Activated naive CD4-positive, alpha-beta T cell treated with anti-CD3 and anti-CD28 coated beads, Interleukin-2, amount 50 U/mL, for 72 hours (primary cell): ENCODE results near the gene EXOC6B. TPM values are rescaled to one million over a fixed set of nuclear protein-coding genes. Genes with fewer than 3 reads are reported as not detected.
A peak's percentile ranks its signal among the peaks of the same experiment; 100 is the strongest.
"Not testable (repeated sequence)": the region's sequence is repeated elsewhere in the genome, so short reads cannot be mapped to it uniquely, and the experiment has no call there.

Source experiments
- ATAC-seq, 2 donors: fragments of 150-1000 bp; cut with Tn5 transposase; 2 replicates each; pipeline ENCODE4 v1.10.0; 2021; ENCODE audit warnings: mild to moderate bottlenecking in 2 of 2, moderate library complexity in 2 of 2
- DNase-seq, 2 donors: peaks; one replicate each; pipeline ENCODE4 v3.0.0; 2021 to 2022; ENCODE audit warnings: low spot score in 2 of 2
- H3K27ac Mint-ChIP-seq, 2 donors: one replicate each; pipeline ENCODE4 v1.8.0; 2022; ENCODE audit warnings: mild to moderate bottlenecking in 2 of 2, mixed read lengths in 2 of 2
- H3K36me3 Mint-ChIP-seq, 2 donors: one replicate each; pipeline ENCODE4 v1.8.0; 2022; ENCODE audit warnings: mixed read lengths in 2 of 2
- H3K9me3 Mint-ChIP-seq, 2 donors: one replicate each; pipeline ENCODE4 v1.8.0; 2022; ENCODE audit warnings: mixed read lengths in 2 of 2
- total RNA-seq, 2 donors: library from RNA; stranded (reverse); gene quantifications; one replicate each; pipeline ENCODE4 v1.2.3, GENCODE V29; 2022

EXOC6B gene
- total RNA-seq, 2 donors from 2014 or later: 9.3 to 11.0 TPM

DNA sequence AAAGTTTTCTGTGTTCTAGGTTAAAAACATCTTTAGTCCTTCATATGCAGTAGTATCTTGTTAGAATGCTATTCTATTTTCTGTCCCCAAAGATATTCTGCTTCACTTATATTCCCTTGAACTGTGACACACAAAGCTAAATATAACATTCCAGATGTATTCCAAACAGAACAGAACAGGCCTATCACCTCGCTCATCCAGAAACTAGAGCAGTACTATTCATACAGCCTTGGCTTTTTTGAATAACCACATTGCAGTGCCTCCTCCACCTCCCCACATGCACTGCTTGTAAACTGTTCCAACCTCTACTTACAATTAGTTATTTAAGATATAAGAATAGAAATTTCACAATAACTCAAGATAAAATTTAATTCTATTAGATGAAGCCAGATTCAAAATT is 196.8 kb downstream of the EXOC6B start:
- no peaks in the 10 kb centered on the region for H3K36me3 Mint-ChIP-seq
- H3K27ac Mint-ChIP-seq: no peak overlapping the region
- DNase-seq: no peak
- no peak for ATAC-seq
- no peaks in the 10 kb centered on the region for H3K9me3 Mint-ChIP-seq

DNA sequence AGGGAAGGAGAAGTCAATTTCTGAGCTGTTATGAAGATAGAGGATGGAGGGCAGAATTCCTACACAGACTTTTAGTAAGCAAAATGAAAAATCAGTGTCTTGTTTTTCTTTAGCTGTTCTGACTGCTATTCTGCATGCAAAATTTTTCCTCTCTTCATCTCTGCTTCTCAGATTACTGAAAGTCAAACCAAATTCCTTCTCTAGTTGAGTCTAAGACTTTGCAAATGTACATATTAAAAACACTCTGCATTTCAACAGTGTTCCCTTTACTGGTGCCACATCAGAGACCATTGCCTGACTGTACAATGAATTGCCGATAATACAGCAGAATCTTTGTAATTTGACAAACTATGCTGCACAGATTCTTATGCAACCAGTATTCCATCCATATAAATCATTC is 198.8 kb downstream of the EXOC6B start:
- ATAC-seq (no peak), DNase-seq (no peak)
- no peaks in the 10 kb centered on the region for H3K9me3 Mint-ChIP-seq
- H3K36me3 Mint-ChIP-seq: no peaks in the 10 kb centered on the region
- H3K27ac Mint-ChIP-seq: no peak overlapping the region

DNA sequence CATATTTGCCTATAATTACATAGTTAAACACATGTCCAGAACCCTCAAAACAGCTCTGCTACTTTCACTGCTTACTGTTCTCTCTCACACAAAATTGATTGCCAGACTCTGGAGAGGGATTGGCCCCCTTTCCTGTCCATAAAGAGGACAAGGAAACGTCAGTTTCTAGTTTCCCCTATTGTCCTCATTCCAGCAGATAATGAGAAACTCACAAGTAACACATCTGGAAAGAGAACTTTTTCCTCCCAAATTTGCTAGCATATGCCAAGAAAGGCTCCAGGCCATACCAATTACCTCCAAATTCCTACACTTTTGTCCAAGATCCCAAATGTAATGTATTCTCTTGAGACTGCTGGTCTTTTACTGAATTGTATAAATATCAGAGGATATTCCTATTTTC is 200.5 kb downstream of the EXOC6B start:
- peaks cover 0 to 5% of the 10 kb centered on the region in 2 donors for H3K36me3 Mint-ChIP-seq
- ATAC-seq (no peak), DNase-seq (no peak)
- no peak overlapping the region for H3K27ac Mint-ChIP-seq
- no peaks in the 10 kb centered on the region for H3K9me3 Mint-ChIP-seq

DNA sequence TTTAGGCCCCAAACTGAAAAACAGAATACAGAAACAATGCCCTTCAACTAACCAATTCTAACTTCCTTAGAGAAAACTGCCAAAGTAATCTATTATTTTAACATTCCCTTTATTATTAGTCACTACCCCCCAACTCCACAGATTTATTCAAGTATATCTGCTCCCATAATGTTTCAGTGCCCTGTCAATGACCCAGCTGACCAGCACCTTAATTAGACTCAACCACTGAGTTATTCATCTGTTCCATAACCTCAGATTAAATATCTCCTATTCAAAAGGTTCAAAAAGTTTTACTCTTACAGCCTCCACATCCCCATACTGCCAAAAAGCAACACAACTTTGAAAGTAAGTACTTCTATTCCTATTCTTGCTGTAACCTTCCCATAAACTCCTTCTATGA is 202.4 kb downstream of the EXOC6B start:
- H3K36me3 Mint-ChIP-seq: peaks cover 7 to 10% of the 10 kb centered on the region in 2 donors
- H3K27ac Mint-ChIP-seq: no peak overlapping the region
- no peak for ATAC-seq

DNA sequence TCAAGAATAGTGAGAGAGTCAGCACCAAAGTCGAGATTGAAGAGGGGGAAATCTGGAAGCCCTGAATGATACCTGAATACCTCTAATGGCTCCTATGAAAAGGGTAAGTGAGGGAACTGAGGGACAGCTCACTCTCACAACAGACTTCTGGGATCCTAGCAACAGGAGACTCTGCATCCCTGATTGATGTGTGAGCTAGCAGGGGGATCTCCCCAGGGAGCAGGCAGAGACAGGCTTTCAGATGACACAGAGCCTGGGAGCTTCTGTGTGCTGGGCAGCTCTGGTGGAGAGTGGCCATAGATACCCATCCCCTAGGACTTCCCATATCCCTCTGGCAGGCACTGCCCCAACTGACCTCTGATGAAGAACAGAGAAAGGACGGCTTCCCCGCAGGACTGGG is 206.2 kb downstream of the EXOC6B start:
- peaks cover 12 to 16% of the 10 kb centered on the region in 2 donors for H3K9me3 Mint-ChIP-seq
- peaks cover 16 to 25% of the 10 kb centered on the region in 2 donors for H3K36me3 Mint-ChIP-seq
- DNase-seq (no peak), ATAC-seq (no peak)
- no peak overlapping the region for H3K27ac Mint-ChIP-seq

More for the DNA sequence above, 202.4 kb downstream of the EXOC6B start:
- DNase-seq: no peak
- peaks cover 5 to 11% of the 10 kb centered on the region in 2 donors for H3K9me3 Mint-ChIP-seq

DNA sequence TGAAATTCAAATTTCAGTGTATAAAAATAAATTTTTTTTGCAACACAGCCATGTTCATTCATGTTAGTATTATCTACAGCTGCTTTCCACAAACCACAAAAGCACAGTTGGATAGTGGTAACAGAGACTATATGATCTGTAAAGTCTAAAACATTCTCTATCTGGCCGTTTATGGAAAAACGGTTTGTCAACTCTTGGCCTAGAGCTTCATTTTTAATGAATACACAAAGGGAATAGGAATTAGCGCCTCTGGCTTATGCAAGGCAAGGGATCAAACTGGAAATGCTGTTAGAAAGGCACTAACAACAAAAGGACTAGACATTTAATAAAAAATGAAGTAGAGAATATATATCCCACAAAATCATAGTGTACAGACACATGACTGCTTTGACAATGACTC is 211.9 kb downstream of the EXOC6B start:
- DNase-seq (no peak), ATAC-seq (no peak)
- Mint-ChIP-seq H3K9me3 (peaks cover 9 to 11% of the 10 kb centered on the region in 2 donors), H3K36me3 (peaks cover 19% of the 10 kb centered on the region in 2 donors), H3K27ac (no peak overlapping the region)

DNA sequence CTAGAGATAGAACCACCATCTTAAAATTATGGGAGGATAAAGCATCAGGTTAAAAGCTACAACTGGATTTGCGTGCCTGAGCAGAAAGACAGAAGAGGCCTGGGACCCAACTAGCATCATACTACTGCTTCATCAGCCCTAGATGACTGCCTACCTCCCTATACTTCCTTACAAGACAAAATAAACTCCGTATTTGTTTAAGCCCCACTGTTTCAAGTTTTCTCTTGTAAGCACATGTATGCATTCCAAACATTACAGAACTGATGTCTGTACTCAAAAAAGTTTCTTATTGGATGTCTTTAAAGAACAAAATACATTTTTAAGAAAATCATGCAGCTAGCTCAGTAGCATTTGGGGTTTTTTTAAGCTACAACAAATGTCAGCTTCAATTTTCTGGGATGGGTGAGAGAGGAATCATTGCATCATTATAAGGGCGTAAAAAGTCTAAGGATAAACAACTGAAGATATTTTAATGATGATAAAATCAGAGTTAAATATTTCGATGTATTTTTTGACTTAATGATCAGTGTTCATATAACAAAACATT is 213.1 kb downstream of the EXOC6B start:
- Mint-ChIP-seq H3K27ac (no peak overlapping the region), H3K9me3 (peaks cover 5 to 7% of the 10 kb centered on the region in 2 donors), H3K36me3 (peaks cover 10 to 15% of the 10 kb centered on the region in 2 donors)
- DNase-seq: no peak
- no peak for ATAC-seq

DNA sequence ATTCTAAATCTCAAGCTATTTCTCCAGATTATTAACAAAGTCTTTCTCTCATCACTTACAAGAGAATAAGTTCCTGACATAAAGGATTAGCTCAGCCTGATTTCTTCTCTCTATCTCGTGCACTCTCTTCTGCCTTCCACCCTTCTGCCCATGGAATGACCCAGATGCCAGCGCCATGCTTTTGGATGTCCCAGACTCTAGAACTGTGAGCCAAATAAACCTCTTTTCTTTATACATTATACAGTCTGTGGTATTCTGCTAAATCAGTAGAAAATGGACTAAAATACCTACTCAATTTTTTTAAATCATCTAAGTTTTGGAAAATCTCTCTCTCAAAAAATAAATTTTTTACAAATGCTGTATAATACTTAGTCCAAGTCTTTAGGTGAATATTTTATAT is 218.6 kb downstream of the EXOC6B start:
- Mint-ChIP-seq H3K27ac (no peak overlapping the region), H3K36me3 (no peaks in the 10 kb centered on the region), H3K9me3 (no peaks in the 10 kb centered on the region)
- ATAC-seq: no peak
- no peak for DNase-seq

DNA sequence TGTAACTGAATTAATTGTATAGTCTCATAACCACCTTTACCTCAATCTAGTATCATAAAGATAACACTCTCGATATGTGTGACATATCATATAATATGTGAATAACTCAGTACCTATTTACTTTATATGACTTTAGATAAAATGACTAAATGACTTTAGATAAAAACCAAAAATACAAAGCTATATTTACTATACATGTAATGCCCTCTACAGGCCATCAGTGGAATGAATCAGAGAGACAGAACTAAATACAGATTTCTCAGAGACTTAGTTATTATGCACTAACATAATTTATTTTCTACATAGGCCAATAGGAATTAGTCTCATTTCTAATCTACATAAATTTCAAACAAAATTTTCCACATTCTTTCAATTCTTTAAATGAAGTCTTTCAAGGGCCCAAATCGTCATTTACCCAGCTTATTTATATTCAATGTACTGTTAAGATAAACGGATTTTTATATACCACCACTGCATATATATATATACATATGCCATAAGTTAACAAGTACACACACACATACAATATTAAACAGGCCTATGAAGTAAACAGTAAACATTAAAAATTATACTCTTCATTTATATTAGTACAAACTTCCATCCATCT is 219.9 kb downstream of the EXOC6B start:
- no peaks in the 10 kb centered on the region for H3K9me3 Mint-ChIP-seq
- H3K27ac Mint-ChIP-seq: no peak overlapping the region
- no peaks in the 10 kb centered on the region for H3K36me3 Mint-ChIP-seq
- DNase-seq (no peak), ATAC-seq (no peak)

DNA sequence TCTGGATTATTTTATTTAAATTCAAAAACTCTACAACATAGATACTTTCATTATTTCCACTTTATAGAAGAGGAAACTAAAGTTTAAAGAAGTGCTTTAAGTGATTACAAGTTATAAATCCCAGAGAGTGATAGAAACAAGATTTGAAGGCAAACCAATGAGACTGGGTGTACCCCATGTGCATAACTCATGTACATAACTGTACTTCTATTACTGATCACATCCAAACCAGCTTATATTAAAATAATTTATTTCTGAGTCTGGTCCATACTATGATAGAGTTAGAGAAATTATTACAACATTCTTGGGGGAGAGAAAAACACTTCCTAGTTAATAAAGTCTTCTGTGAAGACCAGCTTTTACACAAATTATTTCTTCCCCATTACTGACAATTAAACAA is 221.4 kb downstream of the EXOC6B start:
- ATAC-seq: no peak
- Mint-ChIP-seq H3K27ac (no peak overlapping the region), H3K9me3 (no peaks in the 10 kb centered on the region), H3K36me3 (no peaks in the 10 kb centered on the region)
- no peak for DNase-seq

DNA sequence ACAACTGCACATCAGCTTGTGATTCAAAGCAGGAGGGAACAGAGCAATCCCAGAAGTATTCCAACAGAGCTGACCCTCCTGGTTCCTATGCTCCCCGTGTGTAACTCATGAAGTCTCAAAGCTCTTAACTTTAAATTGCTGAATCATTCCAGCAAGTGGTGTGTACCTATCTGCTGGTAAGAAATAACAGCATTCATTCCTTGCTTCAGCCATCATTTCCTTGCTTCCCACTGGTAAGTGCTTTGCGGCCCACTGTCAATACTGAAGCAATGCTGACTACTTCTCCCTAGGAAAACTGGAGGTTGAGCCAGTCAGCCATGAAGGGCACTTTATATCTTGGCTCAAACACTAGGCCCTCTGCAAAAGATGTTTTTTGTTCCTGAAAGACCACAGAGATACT is 222.4 kb downstream of the EXOC6B start:
- Mint-ChIP-seq H3K27ac (peak overlapping the region in 1 of 2 donors; percentile 62), H3K36me3 (no peaks in the 10 kb centered on the region), H3K9me3 (no peaks in the 10 kb centered on the region)
- DNase-seq (no peak), ATAC-seq (no peak)

DNA sequence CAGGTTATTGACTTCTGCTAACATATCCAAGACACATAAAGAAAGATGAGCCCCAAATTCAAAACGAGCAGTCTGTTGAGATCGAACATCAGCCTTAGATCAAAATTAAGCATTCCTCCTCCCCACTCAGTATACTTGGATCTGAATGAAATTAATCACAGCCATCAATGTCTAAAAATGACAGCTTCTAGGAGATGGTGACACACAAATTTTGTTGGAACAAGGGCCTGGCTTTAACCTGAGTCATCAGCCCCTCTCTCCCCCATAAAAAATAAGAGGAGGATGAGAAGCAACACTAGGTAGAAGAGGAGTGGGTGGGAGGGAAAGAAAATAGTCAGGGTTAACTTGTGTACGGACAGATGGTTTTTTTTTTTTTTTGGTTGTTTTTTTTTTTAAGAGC is 223.1 kb downstream of the EXOC6B start:
- Mint-ChIP-seq H3K36me3 (no peaks in the 10 kb centered on the region), H3K27ac (no peak overlapping the region), H3K9me3 (no peaks in the 10 kb centered on the region)
- DNase-seq (no peak), ATAC-seq (no peak)

DNA sequence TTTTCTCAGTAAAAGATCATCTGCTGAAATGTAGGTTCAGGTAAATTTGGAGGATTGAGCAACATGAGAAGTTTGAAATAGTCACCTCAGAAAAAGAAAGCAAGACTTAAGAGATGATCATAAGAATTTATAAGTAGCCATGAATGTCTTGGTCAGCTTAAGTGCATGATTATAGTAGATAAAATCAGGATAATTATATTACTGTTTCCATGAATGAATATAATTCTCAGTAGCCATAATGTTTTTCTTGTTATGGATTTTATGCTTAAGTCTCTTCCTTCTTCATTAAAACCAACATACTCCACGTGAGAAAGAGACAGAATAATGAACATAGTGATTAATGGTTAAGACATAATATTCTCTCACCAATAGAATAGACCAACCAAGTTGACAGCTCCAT is 223.7 kb downstream of the EXOC6B start:
- no peak overlapping the region for H3K27ac Mint-ChIP-seq
- H3K9me3 Mint-ChIP-seq: no peaks in the 10 kb centered on the region
- no peak for DNase-seq
- no peak for ATAC-seq
- H3K36me3 Mint-ChIP-seq: no peaks in the 10 kb centered on the region

DNA sequence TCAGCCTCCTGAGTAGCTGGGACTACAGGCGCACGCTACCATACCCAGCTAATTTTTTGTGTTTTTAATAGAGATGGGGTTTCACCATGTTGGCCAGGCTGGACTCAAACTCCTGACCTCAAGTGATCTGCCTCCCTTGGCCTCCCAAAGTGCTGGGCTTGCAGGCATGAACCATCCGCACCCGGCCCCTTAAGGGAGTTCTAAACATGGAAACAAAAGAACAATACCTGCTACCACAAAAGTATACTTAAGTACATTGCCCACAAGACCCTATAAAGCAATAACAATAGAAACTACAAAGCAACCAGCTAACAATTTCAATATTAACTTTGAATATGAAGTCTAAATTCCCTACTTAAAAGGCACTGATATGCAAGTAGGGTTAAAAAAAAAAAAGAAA is 242.0 kb downstream of the EXOC6B start:
- not testable (repeated sequence) for H3K36me3 Mint-ChIP-seq, ATAC-seq, H3K27ac Mint-ChIP-seq

DNA sequence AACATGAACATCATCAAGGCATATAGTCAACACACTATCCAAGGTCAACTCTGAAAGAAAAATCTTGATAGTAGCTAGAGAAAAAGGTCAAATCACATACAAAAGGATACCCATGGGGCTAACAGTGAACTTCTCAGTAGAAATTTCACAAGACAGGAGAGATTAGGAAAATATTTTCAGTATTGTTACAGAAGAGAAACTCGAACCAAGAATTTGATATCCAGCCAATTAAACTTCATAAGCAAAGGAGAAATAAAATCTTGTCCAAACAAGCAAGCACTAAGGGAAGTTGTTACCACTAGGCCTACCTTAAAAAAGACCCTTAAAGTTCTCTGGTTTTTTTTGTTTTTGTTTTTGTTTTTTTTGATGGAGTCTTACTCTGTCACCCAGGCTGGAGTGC is 242.5 kb downstream of the EXOC6B start:
- H3K9me3 Mint-ChIP-seq: no peaks in the 10 kb centered on the region
- peaks cover 0 to 4% of the 10 kb centered on the region in 2 donors for H3K36me3 Mint-ChIP-seq
- no peak for ATAC-seq

More for the DNA sequence above, 242.0 kb downstream of the EXOC6B start:
- H3K9me3 Mint-ChIP-seq, DNase-seq: not testable (repeated sequence)

DNA sequence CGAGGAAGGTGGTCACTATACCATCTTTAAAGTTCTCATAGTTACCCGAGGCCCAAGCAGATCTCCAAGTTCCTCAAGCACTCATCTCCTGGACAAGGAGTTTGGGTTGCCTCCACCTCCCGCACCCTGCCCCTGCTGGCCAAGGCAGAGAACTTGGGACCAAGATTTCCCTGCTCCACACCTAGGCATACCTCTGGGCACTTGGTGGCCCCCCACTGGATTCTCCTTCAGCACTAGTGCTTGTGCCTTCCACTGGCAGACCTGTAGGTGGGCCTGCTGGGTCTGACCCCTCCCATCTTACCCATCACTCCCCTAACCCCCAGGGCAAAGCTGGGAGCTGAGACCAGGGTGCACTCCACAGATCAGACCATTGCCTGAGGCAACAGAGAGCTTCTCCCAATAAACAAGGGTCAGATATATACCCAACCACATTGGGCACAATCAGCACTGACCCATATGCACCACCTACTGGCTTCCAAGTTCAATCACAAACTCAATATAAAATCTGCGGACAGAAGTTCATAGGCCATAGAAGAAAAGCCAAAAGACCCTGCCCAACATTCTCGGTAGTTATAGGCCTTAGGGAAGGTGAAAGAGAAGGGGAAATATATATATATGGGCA is 244.2 kb downstream of the EXOC6B start:
- no peak for ATAC-seq
- DNase-seq: no peak
- Mint-ChIP-seq H3K27ac (no peak overlapping the region), H3K36me3 (no peaks in the 10 kb centered on the region), H3K9me3 (no peaks in the 10 kb centered on the region)

More for the DNA sequence above, 242.5 kb downstream of the EXOC6B start:
- DNase-seq: no peak
- H3K27ac Mint-ChIP-seq: no peak overlapping the region

DNA sequence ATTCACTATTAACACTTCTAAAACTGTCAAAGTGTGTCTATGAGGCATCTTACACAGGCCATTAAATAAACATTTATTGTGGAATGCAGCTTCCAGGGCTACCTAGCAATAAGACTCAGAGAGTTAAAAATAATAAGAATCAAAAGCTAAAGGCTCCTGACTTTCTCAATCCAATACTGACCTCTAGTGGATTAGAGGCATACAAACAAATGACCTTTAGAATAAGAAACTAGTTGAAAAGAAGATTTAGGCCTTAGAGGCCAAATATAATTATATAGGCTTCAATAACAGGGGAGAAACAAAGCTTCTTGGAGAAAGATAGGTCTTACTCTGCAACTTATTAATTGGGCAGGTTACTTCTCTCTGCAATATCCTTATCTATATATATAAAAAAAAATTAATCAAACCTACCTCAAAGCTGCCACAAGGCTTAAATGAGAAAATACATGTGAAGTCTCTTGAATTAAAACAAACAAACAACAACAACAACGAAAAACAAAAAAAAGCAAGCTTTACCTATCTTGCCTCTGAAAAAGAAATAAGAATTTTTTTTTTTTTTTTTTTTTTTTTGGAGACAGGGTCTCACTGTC is 246.1 kb downstream of the EXOC6B start:
- no peak for ATAC-seq
- H3K9me3 Mint-ChIP-seq: no peaks in the 10 kb centered on the region

DNA sequence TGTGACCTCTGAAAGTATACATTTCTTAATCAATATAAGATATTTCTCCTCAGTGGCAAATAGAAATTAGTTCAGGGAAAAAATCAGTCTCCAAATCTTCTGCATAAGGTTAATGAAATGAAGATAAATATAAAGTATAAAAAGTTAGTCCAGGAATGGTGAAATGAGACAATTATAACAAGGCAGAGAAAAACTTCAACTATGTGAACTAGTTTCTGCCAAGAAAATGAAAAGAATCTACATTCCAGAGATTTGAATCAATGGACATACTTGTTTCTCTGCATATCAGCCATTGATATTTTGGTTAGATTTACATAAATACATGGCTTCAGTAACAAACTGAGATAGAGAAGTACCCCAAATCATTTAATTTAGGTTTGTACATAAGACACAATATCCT is 249.0 kb downstream of the EXOC6B start:
- DNase-seq: no peak
- ATAC-seq: no peak
- no peaks in the 10 kb centered on the region for H3K9me3 Mint-ChIP-seq

More for the DNA sequence above, 246.1 kb downstream of the EXOC6B start:
- DNase-seq: no peak
- no peaks in the 10 kb centered on the region for H3K36me3 Mint-ChIP-seq
- H3K27ac Mint-ChIP-seq: no peak overlapping the region

More for the DNA sequence above, 249.0 kb downstream of the EXOC6B start:
- Mint-ChIP-seq H3K36me3 (no peaks in the 10 kb centered on the region), H3K27ac (no peak overlapping the region)
